IPS-18a (cell line): Measurements from ENCODE around the gene FTO.

Experiments used
- H3K27ac ChIP-seq: one replicate; pipeline ENCODE4 v1.5.1; 2013; ENCODE audit warnings: low read length
- H3K27me3 ChIP-seq: one replicate; pipeline ENCODE4 v1.6.1; 2013; ENCODE audit warnings: mild to moderate bottlenecking, low read length; ENCODE audit not compliant: control insufficient read depth, insufficient read depth
- H3K36me3 ChIP-seq: one replicate; pipeline ENCODE4 v1.6.1; 2013; ENCODE audit warnings: low read depth, low read length; ENCODE audit not compliant: control insufficient read depth
- H3K4me1 ChIP-seq: one replicate; pipeline ENCODE4 v1.6.1; 2013; ENCODE audit warnings: low read depth, low read length; ENCODE audit not compliant: control insufficient read depth
- H3K4me3 ChIP-seq: one replicate; pipeline ENCODE4 v1.5.1; 2013; ENCODE audit warnings: low read length
- H3K9ac ChIP-seq: one replicate; pipeline ENCODE4 v1.6.1; 2013; ENCODE audit warnings: mild to moderate bottlenecking, low read length, moderate library complexity
- H3K9me3 ChIP-seq: one replicate; pipeline ENCODE4 v1.6.1; 2013; ENCODE audit warnings: low read depth, low read length; ENCODE audit not compliant: control insufficient read depth

Gene FTO

DNA sequence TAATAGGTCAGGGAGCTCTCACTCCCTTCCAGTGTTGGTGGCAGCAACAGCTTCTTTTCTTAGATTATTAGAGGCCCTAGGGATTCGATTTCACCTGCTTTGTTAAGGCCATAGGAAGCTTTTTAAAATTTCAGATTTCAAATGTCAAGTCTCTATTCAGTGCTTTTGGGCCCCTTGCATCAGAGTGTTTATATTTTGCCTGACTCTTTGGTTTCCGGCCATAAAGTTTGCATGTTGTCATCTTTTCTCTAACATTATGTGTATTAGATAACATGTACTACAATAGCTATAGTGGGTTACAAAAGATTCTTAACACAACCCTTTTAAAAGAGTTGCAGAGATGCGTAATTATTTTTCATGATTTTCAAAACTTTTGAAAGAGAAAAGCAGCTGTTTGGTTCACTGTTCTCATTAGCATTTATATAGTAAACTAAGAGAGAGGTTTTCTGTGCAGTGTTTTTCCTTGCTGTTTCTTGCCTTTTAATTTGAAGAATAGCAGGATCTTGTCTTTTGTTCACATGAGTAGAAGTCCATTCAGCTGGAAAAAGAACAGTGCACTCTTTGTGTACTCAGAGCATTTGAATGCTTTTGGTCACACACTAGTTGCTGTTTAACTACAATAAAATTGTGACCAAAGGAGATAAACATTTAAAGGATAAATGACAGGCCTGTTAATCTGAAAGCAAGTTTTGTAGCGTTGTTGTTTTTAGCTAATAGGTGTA lies 52.5 kb downstream of the FTO start:
- H3K36me3 ChIP-seq: no peaks in the 10 kb centered on the region
- H3K9me3 ChIP-seq: no peaks in the 10 kb centered on the region
- H3K27ac ChIP-seq: no peak overlapping the region
- no peak overlapping the region for H3K9ac ChIP-seq
- H3K4me3 ChIP-seq: no peak overlapping the region
- H3K27me3 ChIP-seq: no peaks in the 10 kb centered on the region
- peaks cover 10% of the 10 kb centered on the region for H3K4me1 ChIP-seq

DNA sequence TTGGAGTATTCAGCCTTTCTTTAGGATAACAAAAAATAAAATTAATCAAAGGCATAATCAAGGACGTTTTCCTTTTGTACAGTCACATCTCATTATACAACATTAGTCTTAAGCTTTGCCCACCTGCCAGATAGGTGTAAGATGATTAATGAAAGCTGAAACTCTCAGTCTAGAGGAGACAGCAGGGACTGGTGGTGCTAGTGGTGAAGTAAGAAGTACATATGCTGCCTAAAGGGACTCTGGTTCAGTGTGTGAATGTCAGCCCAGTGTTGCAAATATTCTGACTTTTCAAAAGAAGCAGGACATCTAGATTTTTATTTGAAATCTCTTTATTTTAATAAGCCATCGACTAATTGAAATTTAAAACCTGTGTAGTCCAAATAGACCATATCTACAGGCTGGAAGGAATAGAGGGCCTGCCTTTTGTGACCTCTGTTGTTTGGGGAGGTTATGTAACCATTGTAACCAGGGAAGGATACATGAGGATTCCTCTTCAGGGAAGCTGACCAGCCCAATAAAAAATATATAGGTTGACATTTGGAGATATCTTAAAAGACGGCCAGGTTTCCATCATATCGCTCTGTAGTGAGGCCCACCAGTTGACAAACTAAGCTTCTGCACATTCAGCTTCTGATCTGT lies 54.1 kb downstream of the FTO start:
- Histone ChIP-seq H3K9me3 (no peaks in the 10 kb centered on the region), H3K27ac (no peak overlapping the region), H3K9ac (no peak overlapping the region), H3K36me3 (no peaks in the 10 kb centered on the region), H3K27me3 (no peaks in the 10 kb centered on the region), H3K4me3 (no peak overlapping the region), H3K4me1 (peaks cover 10% of the 10 kb centered on the region)

DNA sequence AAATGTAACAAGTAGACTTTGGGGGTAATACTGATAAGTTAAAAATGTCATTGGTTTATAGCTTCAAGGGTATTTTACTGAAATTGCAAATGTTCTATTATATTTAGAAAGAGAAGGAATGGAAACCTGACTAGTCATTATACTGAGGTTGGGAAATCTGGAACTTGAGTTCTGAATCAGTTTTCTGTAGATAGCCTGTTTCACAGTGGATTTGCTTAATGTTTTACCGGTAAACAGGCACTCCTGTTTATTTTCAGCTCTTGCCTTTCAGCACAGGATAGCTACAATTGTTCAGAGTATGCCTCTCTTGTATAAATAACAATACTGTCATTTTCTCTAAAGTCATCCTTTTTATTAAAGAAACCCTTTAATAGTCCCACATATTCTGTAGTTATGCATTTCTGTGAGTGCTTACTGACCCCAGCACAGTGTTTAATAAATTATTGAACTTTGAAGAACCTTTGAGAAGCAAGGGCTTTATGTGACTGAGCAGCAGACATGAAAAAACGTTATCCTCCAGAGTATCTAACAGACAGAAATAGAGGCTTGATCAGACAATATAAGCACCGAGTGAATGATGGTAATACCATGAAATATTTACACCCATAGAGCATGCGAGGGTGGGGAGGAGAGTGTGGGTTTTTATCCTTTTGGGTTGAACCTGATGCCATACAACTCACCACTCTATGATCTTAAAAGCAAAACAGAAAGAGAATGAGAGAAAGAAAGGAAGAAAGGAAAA lies 58.2 kb downstream of the FTO start:
- Histone ChIP-seq H3K4me1 (no peaks in the 10 kb centered on the region), H3K9me3 (no peaks in the 10 kb centered on the region), H3K27me3 (no peaks in the 10 kb centered on the region), H3K36me3 (no peaks in the 10 kb centered on the region), H3K27ac (no peak overlapping the region), H3K4me3 (no peak overlapping the region), H3K9ac (no peak overlapping the region)

DNA sequence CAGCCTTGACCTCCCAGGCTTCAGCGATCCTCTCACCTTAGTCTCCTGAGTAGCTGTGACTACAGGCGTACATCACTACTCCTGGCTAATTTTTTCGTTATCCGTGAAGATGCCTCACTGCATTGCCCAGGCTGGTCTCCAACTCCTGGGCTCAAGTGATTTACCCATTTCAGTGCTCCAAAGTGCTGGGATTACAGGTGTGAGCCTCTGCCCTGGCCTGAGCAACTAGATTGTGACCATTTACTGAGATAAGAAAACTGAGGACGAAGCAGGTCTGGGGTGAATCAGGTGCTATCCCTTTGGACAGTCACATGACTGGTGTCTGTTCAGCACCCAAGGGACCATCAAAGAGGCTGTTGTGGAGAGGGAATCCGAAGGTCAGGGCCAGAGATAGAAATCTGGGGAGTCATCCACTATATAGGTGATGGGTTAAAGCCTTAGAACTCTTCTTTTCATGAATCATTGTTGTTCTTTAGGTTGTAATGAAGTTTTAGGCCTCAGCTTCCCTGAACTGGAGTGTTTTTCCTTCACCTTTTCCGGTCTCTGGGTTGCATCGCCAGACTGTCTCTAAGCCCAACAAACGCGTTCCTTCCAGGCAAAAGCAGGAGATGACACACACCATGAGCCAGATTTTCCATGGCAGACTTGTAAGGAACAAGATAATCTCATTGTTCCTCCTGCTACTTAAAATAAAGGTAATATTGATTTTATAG lies 62.5 kb downstream of the FTO start:
- Histone ChIP-seq H3K27ac (no peak overlapping the region), H3K4me1 (no peaks in the 10 kb centered on the region), H3K9ac (no peak overlapping the region)

DNA sequence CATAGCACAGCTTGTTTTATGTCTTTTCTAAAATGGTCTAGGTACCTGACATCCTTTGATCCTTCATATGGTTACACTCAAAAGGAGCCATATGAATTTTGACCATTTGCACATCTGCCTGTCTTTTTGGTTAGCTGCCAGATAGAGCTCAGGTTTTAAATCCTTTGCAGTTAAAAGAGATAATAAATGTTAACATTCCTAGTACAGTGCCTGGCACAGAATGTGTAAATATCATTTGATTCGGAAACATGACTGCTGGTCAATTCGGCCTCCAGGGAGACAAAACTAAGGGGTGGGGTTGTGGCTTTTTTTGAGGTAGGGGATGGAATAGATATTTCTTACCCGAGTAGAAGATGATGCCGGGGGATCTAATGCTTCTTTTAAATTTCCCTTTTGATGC lies 64.2 kb downstream of the FTO start:
- Histone ChIP-seq H3K9ac (no peak overlapping the region), H3K27ac (no peak overlapping the region), H3K4me3 (no peak overlapping the region), H3K4me1 (peaks cover 5% of the 10 kb centered on the region), H3K27me3 (no peaks in the 10 kb centered on the region), H3K36me3 (no peaks in the 10 kb centered on the region), H3K9me3 (no peaks in the 10 kb centered on the region)

More for the DNA sequence above, 62.5 kb downstream of the FTO start:
- Histone ChIP-seq H3K27me3 (no peaks in the 10 kb centered on the region), H3K36me3 (no peaks in the 10 kb centered on the region), H3K4me3 (no peak overlapping the region), H3K9me3 (no peaks in the 10 kb centered on the region)

DNA sequence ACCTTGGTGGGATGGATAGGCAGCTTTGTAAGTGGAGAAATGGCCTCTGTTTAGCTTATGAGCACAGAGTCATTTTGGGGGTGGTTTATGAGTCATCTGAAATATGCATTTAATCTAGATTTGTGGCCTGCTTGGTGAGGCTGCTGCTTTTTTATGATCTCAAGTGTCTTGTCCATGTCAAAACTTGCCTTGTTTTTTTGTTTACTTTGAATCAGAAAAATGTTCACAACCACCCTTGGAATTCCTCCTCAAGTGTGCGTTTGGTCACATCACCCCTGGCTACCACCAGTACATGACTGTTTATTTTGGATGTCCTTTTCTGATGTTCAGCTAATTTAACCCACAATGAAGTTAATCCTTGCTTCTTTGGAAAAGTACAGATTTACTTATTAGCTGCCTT lies 64.6 kb downstream of the FTO start:
- H3K4me1 ChIP-seq: peaks cover 5% of the 10 kb centered on the region
- H3K9ac ChIP-seq: no peak overlapping the region
- no peak overlapping the region for H3K4me3 ChIP-seq
- H3K36me3 ChIP-seq: no peaks in the 10 kb centered on the region
- H3K27me3 ChIP-seq: no peaks in the 10 kb centered on the region
- no peaks in the 10 kb centered on the region for H3K9me3 ChIP-seq
- H3K27ac ChIP-seq: no peak overlapping the region

DNA sequence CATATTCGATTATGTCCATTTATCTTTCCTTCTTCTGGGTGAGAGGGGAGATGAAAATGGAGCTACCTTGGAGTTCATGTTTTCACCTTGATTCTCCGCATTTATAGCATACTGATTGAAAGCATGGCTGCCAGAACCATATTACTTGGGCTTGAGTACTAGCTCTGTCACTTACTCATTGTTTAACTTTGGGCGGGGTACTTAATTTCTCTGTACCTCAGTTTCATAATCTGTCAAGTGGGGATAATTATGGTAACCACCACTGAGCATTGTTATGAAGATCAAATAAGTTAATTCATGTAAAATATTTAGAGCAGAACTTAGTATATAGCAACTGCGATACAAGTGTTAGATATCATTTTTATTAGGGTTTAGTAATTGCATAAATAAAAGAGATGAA lies 65.2 kb downstream of the FTO start:
- Histone ChIP-seq H3K36me3 (no peaks in the 10 kb centered on the region), H3K4me1 (peaks cover 5% of the 10 kb centered on the region), H3K27ac (no peak overlapping the region), H3K4me3 (no peak overlapping the region), H3K9me3 (no peaks in the 10 kb centered on the region), H3K27me3 (no peaks in the 10 kb centered on the region), H3K9ac (no peak overlapping the region)

DNA sequence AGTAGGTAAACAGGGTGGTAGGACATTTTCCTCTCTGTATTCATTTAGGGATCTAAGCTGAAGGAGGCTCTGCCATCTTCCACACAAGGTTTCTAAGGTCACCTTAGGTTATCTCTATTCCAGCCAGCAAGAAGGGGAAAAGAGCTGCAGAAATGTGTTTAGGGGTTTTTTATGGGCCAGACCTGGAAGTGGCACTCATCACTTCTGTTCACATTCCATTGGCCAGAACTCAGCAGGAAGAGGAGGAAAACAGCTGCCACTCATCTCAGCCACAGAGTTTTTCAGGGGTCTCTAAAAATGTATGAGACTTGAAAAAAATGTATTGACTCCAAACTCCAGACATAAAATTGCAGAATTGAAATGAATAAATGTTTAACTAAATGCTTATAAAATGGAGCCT lies 65.8 kb downstream of the FTO start:
- H3K4me3 ChIP-seq: no peak overlapping the region
- H3K27me3 ChIP-seq: no peaks in the 10 kb centered on the region
- H3K4me1 ChIP-seq: peaks cover 5% of the 10 kb centered on the region
- H3K9me3 ChIP-seq: no peaks in the 10 kb centered on the region
- no peak overlapping the region for H3K9ac ChIP-seq
- H3K27ac ChIP-seq: no peak overlapping the region
- no peaks in the 10 kb centered on the region for H3K36me3 ChIP-seq

DNA sequence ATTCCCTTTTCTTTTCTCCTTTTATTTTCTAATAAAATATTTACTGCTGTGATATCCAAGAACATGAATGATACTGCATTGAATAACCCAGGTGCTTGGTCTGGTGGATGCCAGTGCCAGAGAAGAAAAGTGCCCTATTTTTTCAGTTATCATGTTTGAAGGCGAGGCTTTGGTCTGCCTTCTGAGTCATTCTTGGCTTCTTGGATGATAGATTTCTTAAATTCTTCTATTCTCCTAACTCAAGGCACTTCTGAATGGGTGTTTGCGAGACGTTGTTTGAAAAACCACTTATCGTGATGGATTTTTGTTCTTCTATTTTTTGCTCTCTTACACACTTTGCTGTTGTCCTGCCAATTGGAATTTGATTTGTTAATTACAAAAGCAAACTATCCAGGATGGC lies 66.7 kb downstream of the FTO start:
- peaks cover 5% of the 10 kb centered on the region for H3K4me1 ChIP-seq
- H3K9ac ChIP-seq: no peak overlapping the region
- H3K36me3 ChIP-seq: no peaks in the 10 kb centered on the region
- no peaks in the 10 kb centered on the region for H3K27me3 ChIP-seq
- H3K4me3 ChIP-seq: no peak overlapping the region
- H3K9me3 ChIP-seq: no peaks in the 10 kb centered on the region
- H3K27ac ChIP-seq: no peak overlapping the region

DNA sequence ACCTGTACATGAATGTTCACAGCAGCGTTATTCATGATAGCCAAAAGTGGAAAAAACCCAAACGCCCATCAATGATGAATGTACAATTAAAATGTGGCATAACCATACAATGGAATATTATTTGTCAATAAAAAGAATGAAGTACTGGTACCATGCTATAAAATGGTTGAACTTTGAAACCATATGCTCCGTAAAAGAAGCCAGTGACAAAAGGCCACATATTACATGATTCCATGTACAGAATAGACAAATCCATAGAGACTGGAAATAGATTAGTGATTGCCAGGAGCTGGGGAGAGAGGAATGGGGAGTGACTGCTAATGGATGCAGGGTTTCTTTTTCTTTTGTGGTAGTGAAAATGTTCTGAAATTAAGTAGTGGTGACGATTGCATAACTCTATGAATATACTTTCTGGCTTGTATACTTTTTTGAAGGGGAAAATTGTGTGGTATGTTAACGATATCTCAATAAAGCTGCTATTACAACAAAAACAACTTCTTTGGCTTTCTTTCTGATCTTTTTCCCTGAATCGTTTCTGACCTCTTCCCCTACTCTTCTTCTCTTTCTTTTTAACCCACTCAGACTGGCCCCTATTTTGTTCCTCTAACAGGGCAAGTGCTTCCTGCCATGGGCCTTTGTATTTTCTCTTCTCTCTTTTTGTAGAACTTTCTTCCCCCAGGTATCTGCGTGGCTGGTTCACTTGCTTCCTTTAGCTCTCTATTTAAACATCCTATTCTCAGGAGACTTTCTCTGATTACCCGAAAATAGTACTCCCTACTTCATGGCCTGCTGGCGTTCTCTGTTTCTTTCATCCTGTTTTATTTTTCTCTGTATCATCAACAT lies 67.9 kb downstream of the FTO start:
- Histone ChIP-seq H3K4me1 (peaks cover 11% of the 10 kb centered on the region), H3K27ac (no peak overlapping the region), H3K4me3 (no peak overlapping the region), H3K9ac (no peak overlapping the region), H3K9me3 (no peaks in the 10 kb centered on the region), H3K27me3 (no peaks in the 10 kb centered on the region), H3K36me3 (no peaks in the 10 kb centered on the region)
